Stimulated activated CD4-positive, alpha-beta T cell treated with anti-CD3 and anti-CD28 coated beads, Interleukin-15, amount 100 ng/mL, for 48 hours (primary cell): Measurements from ENCODE around the gene ACADSB.
A peak's percentile ranks its signal among the peaks of the same experiment; 100 is the strongest.

Source experiments
- DNase-seq, 2 donors: peaks; one replicate each; pipeline ENCODE4 v3.0.0-alpha.2; 2020; ENCODE audit warnings: low read depth in 2 of 2

ACADSB gene

GRCh38 chr10:123001370-123001769 lies 7.4 kb upstream of the ACADSB start:
- no peak for DNase-seq

- no peak for DNase-seq
Observed at GRCh38 chr10:123004298-123004697, 4.5 kb upstream of the ACADSB start.

- DNase-seq = peak; percentile 30
Observed at GRCh38 chr10:123007558-123008354, 1.1 kb upstream of the ACADSB start.

- no peak for DNase-seq
Observed at GRCh38 chr10:123009105-123009820, 457 bp downstream of the ACADSB start.

GRCh38 chr10:123011987-123012386 lies 3.2 kb downstream of the ACADSB start:
- DNase-seq = no peak

- DNase-seq = no peak
Observed at GRCh38 chr10:123013456-123014419, 4.9 kb downstream of the ACADSB start.

GRCh38 chr10:123014772-123015171 lies 6.0 kb downstream of the ACADSB start:
- no peak for DNase-seq

GRCh38 chr10:123016228-123016627 lies 7.4 kb downstream of the ACADSB start:
- DNase-seq = no peak

- DNase-seq = no peak
Observed at GRCh38 chr10:123017421-123018165, 8.8 kb downstream of the ACADSB start.

- DNase-seq = no peak
Observed at GRCh38 chr10:123018531-123018930, 9.7 kb downstream of the ACADSB start.

- DNase-seq = no peak
Observed at GRCh38 chr10:123019264-123019663, 10.5 kb downstream of the ACADSB start.

GRCh38 chr10:123019941-123020703 lies 11.3 kb downstream of the ACADSB start:
- DNase-seq = no peak

- no peak for DNase-seq
Observed at GRCh38 chr10:123021517-123021916, 12.7 kb downstream of the ACADSB start.

- no peak for DNase-seq
Observed at GRCh38 chr10:123024540-123024939, 15.7 kb downstream of the ACADSB start.

- no peak for DNase-seq
Observed at GRCh38 chr10:123026302-123026701, 17.5 kb downstream of the ACADSB start.

GRCh38 chr10:123027861-123028260 lies 19.1 kb downstream of the ACADSB start:
- DNase-seq = no peak

GRCh38 chr10:123031124-123031523 lies 22.3 kb downstream of the ACADSB start:
- DNase-seq = no peak

- DNase-seq = no peak
Observed at GRCh38 chr10:123034332-123034731, 25.5 kb downstream of the ACADSB start.

GRCh38 chr10:123035467-123036086 lies 26.8 kb downstream of the ACADSB start:
- no peak for DNase-seq
